Gastroesophageal sphincter (tissue), 3 donors: ENCODE results near the gene HUWE1.

ENCODE experiments used
- CTCF ChIP-seq, 4 experiments: fragments of 200-600 bp in 2 of 4; fragments of 450-650 bp in 2 of 4; sonication (generic) in 1 of 4; IDR thresholded peaks; one replicate each; pipeline ENCODE4 v1.5.1; 2017 to 2019; ENCODE audit warnings: antibody characterized with exemption in 4 of 4, mild to moderate bottlenecking in 2 of 4, moderate library complexity in 2 of 4
- EP300 ChIP-seq: sonication (generic); formaldehyde crosslinking; IDR thresholded peaks from one replicate; pipeline ENCODE4 v1.6.1; 2017; ENCODE audit warnings: antibody characterized with exemption, mild to moderate bottlenecking
- POLR2AphosphoS5 ChIP-seq: sonication (generic); formaldehyde crosslinking; IDR thresholded peaks from one replicate; pipeline ENCODE4 v1.6.1; 2017; ENCODE audit warnings: antibody characterized with exemption

DNA sequence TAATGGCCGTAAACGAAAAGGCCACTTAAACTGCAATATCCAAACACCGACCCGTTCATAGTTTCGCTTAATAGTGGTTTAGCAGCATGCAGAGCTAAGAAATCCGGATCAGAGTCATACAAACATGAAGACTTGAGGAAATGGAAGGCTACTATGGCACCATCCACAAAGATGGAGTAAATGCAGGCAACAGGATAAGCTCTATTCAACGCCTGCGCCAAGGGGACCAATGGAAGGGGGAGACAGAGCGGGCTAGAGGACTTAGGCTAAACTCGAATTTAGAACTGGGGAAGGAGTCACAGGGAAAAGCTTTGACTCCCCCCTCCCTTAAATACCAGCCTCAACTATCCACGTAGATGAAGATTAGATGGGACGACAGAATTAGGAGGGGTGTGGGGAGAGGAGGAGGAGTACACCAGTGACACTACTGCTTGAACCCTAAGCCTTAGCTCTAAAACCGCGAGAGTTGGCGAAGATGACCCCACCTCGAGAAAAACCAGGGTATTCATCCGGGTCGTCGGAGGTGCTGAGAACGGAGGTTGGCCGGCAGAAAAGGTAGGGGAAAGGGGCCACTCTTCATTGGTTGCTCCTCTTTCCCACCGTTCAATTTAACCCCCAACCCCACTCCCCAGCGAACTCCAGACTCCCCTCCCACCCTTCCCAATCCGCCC is 3.5 kb downstream of the HUWE1 start:
- TF ChIP-seq CTCF (IDR thresholded peaks at IDR 0.05) (no peak), EP300 (no peak), POLR2AphosphoS5 (no peak)
